Thoracic aorta (tissue), 2 donors: ENCODE measurements around the gene FKBP8. TPM values are rescaled to one million over a fixed set of nuclear protein-coding genes. Genes with fewer than 3 reads are reported as not detected.

ENCODE experiments used
- ATAC-seq: fragments of 150-250 bp; one replicate; pipeline ENCODE4 v1.8.0; 2017; ENCODE audit warnings: low read depth; ENCODE audit not compliant: insufficient number of reproducible peaks, low FRiP score
- DNase-seq: peaks from one replicate; pipeline ENCODE4 v3.0.0-alpha.2; 2020; ENCODE audit warnings: low spot score
- H3K27ac ChIP-seq, 2 donors: fragments of 200-600 bp; sonication (generic); 1 replicate in 1 of 2; 2 replicates in 1 of 2; pipeline ENCODE4 v1.5.1; 2016; ENCODE audit warnings: mild to moderate bottlenecking in 2 of 2, moderate library complexity in 2 of 2
- H3K27me3 ChIP-seq: fragments of 200-600 bp; sonication (generic); replicated peaks from 2 replicates; pipeline ENCODE4 v1.6.0; 2016; ENCODE audit warnings: mild to moderate bottlenecking; ENCODE audit not compliant: insufficient read depth
- H3K36me3 ChIP-seq: fragments of 200-600 bp; sonication (generic); one replicate; pipeline ENCODE4 v1.5.1; 2016
- H3K4me1 ChIP-seq, 2 donors: fragments of 200-600 bp; sonication (generic); 1 replicate in 1 of 2; 2 replicates in 1 of 2; pipeline versions ENCODE4 v1.5.1 to v1.6.0; 2016; ENCODE audit warnings: low read depth in 2 of 2, mild to moderate bottlenecking in 1 of 2; ENCODE audit not compliant: control insufficient read depth in 1 of 2
- H3K4me3 ChIP-seq: fragments of 200-600 bp; sonication (generic); 2 replicates; pipeline ENCODE4 v1.5.1; 2016; ENCODE audit warnings: mild to moderate bottlenecking
- H3K9me3 ChIP-seq: fragments of 200-600 bp; sonication (generic); 2 replicates; pipeline ENCODE4 v1.5.1; 2016
- total RNA-seq, 2 donors: library from RNA; depleted of rRNA; stranded (reverse); fragments of >200 nt; gene quantifications; one replicate each; pipeline versions ENCODE4 v1.1.0 to v1.2.3, GENCODE V29; 2016
- TF ChIP-seq, protein P1 (sequence below): fragments of 200-600 bp; sonication (generic); IDR thresholded peaks from one replicate; pipeline ENCODE4 v1.5.1; 2019; ENCODE audit warnings: antibody characterized with exemption

The FKBP8 gene
- total RNA-seq, 2 donors from 2014 or later, result 237 to 446 TPM

DNA sequence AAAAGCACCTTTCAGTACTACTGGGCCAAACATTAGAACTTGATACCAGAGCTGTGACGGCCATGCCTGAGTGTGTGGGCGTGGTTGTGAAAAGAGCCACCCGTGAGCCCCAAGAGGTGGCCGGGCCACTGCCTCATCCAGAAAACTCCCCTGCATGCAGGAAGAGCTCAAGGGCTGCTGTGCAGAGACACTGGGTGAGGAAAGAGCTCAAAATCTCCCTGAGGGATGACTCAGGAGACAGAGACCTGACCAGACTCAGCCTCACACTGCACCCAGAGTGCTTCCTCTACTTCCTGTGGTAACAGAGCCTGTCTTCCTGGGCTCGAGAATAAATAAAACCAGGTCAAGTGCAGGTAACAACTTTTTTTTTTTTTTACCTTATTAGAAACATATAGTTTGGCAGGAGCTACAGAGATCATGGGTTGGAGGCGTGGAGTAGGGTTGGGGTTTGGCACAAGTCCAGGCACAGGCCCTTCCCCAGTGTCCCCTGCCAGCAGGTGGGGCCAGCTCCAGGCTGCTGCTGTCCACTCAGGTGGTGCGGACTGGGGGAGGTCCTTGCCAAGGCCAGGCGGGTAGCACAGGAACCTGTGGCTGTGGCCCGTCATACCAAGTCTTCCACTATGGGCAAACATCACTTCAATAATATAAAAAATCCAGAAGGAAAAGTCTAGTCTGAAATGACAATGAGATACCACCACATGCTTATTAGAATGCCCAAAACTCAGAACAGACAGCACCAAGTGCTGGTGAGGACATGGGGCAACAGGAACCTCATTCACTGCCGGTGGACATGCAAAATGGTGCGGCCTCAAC, 47.0 kb downstream of the FKBP8 start:
- Histone ChIP-seq H3K4me3 (no peak overlapping the region), H3K27me3 (no peaks in the 10 kb centered on the region), H3K36me3 (no peaks in the 10 kb centered on the region), H3K4me1 (peaks cover 51 to 83% of the 10 kb centered on the region in 2 donors), H3K27ac (no peak overlapping the region), H3K9me3 (no peaks in the 10 kb centered on the region)
- TF ChIP-seq, protein P1, sequence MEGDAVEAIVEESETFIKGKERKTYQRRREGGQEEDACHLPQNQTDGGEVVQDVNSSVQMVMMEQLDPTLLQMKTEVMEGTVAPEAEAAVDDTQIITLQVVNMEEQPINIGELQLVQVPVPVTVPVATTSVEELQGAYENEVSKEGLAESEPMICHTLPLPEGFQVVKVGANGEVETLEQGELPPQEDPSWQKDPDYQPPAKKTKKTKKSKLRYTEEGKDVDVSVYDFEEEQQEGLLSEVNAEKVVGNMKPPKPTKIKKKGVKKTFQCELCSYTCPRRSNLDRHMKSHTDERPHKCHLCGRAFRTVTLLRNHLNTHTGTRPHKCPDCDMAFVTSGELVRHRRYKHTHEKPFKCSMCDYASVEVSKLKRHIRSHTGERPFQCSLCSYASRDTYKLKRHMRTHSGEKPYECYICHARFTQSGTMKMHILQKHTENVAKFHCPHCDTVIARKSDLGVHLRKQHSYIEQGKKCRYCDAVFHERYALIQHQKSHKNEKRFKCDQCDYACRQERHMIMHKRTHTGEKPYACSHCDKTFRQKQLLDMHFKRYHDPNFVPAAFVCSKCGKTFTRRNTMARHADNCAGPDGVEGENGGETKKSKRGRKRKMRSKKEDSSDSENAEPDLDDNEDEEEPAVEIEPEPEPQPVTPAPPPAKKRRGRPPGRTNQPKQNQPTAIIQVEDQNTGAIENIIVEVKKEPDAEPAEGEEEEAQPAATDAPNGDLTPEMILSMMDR, result no peak
- ATAC-seq (no peak), DNase-seq (no peak)

DNA sequence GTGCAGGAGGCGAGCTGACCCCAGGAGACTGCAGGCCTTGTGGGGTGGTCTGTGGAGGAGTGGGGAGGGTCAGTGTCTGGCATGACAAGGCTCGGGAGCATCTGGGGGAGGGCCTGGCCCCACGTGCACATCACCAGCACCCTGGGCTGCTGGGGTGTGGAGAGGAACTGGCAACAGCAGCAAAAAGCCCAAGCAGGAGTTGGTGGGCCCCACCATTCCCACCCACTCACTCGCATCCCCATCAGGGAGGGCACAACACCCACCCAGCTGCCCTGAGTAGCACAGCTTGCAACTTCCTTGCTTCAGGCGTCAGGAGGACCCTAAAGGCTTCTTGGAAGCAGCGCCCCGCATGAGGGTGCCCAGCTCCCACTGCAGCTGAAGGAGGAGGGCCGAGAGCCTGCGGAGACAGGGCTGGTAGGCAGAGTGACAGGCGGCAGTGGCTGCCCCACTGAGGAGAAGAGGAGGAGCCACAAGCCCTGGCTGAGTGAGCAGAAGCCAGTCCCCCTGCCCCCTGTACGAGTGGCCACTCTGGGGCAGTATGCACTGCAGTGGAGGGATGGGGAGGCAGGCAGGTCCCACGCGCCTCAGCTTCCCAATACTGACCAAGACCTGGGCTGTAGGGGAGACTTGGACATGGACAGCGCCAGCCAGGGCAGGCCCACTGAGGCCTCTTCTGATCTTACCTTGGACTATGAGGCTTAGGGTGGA, 48.0 kb downstream of the FKBP8 start:
- DNase-seq (no peak), ATAC-seq (no peak)
- Histone ChIP-seq H3K4me1 (peaks cover 41 to 73% of the 10 kb centered on the region in 2 donors), H3K27ac (no peak overlapping the region), H3K36me3 (no peaks in the 10 kb centered on the region), H3K9me3 (no peaks in the 10 kb centered on the region), H3K27me3 (no peaks in the 10 kb centered on the region), H3K4me3 (no peak overlapping the region)
- TF ChIP-seq, protein P1, result no peak

DNA sequence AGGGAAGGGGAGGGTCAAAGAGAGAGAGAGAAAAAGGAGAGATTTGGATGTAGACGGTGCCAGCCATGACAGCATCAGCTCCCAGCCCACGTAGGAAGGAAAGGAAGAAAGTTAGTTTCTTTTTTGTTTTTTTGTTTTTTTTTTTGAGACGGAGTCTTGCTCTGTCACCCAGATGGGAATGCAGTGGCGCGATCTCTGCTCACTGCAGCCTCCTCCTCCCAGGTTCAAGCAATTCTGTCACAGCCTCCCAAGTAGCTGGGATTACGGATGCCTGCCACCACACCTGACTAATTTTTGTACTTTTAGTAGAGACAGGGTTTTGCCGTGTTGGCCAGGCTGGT, 49.1 kb downstream of the FKBP8 start:
- H3K9me3 ChIP-seq, result no peaks in the 10 kb centered on the region
- H3K27ac ChIP-seq, result no peak overlapping the region
- peaks cover 33 to 67% of the 10 kb centered on the region in 2 donors for H3K4me1 ChIP-seq
- ATAC-seq (no peak), DNase-seq (no peak)
- H3K27me3 ChIP-seq, result no peaks in the 10 kb centered on the region
- H3K4me3 ChIP-seq, result no peak overlapping the region
- TF ChIP-seq, protein P1, result no peak
- no peaks in the 10 kb centered on the region for H3K36me3 ChIP-seq

DNA sequence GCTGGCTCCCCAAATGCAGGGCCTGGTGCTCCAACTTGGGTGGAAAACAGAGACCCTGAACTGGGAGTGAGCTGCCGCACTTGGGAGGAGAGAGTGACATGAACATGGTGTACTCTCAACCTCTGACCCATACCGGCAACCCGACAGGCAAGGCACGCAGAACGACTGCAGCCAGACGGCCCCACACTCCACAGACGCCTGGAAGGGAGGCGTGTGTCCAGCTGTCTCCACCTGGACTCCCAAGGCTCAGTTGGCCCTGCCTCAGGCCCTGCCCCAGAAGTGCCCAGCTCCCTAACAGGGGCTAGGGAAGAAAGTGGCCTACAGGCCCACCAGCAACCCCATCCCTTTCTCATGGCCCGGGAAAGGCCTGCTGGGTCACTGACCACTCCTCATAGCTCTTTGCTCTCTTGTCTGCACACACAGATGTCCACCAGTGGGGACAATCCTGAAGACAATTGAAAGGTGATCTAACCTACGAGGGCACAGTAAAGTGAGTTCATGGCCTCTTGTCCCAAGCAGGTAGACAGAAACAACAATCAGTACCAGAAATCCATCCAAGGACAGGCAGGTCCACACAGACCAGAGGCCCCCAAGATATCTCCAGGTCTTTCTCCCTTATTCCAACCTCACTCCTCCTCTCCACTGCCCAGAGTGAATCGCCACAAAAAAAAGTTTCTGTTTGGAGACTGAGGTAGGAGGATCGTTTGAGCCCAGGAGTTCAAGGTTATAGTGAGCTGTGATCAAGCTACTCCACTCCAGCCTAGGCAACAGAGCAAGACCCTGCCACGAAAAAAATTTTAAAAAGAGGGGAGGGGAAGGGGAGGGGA, 49.7 kb downstream of the FKBP8 start:
- no peaks in the 10 kb centered on the region for H3K9me3 ChIP-seq
- DNase-seq, result no peak
- H3K36me3 ChIP-seq, result no peaks in the 10 kb centered on the region
- H3K27me3 ChIP-seq, result no peaks in the 10 kb centered on the region
- H3K4me3 ChIP-seq, result no peak overlapping the region
- no peak overlapping the region for H3K27ac ChIP-seq
- peaks cover 28 to 67% of the 10 kb centered on the region in 2 donors for H3K4me1 ChIP-seq
- ATAC-seq, result no peak
- TF ChIP-seq, protein P1, result no peak
